ENCODE results near the gene NAAA.

NAAA gene

DNA sequence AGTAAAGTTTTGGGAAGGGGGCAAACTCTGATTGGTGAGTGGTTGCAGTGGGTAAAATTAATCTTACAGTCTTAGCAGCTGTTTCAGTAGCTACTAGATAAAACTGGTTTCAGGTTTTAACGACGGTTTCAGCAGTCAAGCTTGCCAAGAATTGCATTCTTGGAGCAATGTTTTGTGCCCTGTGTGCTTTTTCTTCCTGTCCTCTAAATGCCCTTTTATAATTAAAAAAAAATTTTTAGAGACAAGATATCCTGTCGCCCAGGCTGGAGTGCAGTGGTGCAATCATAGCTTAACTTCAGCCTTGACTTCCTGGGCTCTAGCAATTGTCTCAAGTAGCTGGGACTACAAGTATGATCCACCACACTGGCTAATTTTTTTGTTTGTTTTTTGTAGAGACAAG lies 32.3 kb downstream of the NAAA start:
- Histone ChIP-seq H3K27ac (ENCODE audit: low read length) (no peak overlapping the region), H3K79me2 (ENCODE audit: low read length) (no peaks in the 10 kb centered on the region), H4K20me1 (ENCODE audit: insufficient read depth, low read length) (no peaks in the 10 kb centered on the region), H3K36me3 (replicated peaks; ENCODE audit: low read depth, low read length) (peaks cover 7% of the 10 kb centered on the region), H3K4me1 (ENCODE audit: low read length) (no peaks in the 10 kb centered on the region), H3K27me3 (ENCODE audit: low read depth, low read length) (no peaks in the 10 kb centered on the region), H3K4me2 (ENCODE audit: low read length) (no peak overlapping the region), H3K9me3 (ENCODE audit: insufficient read depth, low read length) (no peaks in the 10 kb centered on the region), H3K9ac (ENCODE audit: low read length) (no peak overlapping the region), H2AFZ (ENCODE audit: low read depth, low read length) (no peak overlapping the region), H3K4me3 (ENCODE audit: low read length) (no peak overlapping the region)
- TF ChIP-seq, protein P1, sequence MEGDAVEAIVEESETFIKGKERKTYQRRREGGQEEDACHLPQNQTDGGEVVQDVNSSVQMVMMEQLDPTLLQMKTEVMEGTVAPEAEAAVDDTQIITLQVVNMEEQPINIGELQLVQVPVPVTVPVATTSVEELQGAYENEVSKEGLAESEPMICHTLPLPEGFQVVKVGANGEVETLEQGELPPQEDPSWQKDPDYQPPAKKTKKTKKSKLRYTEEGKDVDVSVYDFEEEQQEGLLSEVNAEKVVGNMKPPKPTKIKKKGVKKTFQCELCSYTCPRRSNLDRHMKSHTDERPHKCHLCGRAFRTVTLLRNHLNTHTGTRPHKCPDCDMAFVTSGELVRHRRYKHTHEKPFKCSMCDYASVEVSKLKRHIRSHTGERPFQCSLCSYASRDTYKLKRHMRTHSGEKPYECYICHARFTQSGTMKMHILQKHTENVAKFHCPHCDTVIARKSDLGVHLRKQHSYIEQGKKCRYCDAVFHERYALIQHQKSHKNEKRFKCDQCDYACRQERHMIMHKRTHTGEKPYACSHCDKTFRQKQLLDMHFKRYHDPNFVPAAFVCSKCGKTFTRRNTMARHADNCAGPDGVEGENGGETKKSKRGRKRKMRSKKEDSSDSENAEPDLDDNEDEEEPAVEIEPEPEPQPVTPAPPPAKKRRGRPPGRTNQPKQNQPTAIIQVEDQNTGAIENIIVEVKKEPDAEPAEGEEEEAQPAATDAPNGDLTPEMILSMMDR (IDR thresholded peaks at IDR 0.05; ENCODE audit: low read depth, low read length), result no peak
- TF ChIP-seq EZH2phosphoT487 (IDR thresholded peaks at IDR 0.05; ENCODE audit: low read depth), result no peak

DNA sequence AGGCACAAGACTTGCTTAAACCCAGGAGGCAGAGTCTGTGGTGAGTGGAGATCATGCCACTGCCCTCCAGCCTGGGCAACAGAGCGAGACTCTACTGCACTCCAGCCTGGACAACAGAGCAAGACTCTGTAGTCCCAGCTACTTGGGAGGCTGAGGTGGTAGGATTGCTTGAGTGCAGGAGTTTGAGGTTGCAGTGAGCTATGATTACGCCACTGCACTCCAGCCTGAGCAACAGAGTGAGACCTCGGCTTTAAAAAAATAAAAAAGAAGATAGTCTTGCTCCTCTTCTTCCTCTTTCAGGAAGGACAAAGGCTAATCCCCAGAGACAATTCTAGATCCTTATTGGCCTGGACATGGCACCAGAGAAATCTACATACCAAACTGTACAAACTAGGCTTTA lies 32.8 kb downstream of the NAAA start:
- Histone ChIP-seq H3K4me2 (ENCODE audit: low read length) (no peak overlapping the region), H2AFZ (ENCODE audit: low read depth, low read length) (no peak overlapping the region)

DNA sequence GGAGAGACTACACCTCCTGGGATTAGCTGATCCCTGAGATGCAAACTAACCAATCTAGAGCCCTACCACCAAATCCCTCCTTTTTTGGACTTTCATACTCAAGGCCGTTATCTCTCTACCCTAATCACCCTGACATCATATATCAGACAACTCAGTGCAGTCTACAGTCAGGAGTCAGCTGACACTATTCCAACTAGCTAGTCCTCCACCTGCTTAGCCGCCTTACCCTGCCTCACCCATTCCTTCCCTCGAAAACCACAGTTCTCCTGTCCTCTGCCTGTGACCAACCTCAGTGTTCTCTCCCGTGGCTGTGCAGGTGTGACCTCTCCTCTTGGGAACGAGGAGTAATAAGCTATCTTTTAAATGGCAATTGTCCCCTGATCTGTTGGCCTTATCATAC lies 36.7 kb downstream of the NAAA start:
- H4K20me1 ChIP-seq (ENCODE audit: insufficient read depth, low read length), result no peaks in the 10 kb centered on the region
- H3K79me2 ChIP-seq (ENCODE audit: low read length), result no peaks in the 10 kb centered on the region
- no peak overlapping the region for H3K27ac ChIP-seq (ENCODE audit: low read length)
- H3K36me3 ChIP-seq (replicated peaks; ENCODE audit: low read depth, low read length), result no peaks in the 10 kb centered on the region
- peaks cover 16% of the 10 kb centered on the region for H3K27me3 ChIP-seq (ENCODE audit: low read depth, low read length)
- H3K9me3 ChIP-seq (ENCODE audit: insufficient read depth, low read length), result no peaks in the 10 kb centered on the region
- peaks cover 11% of the 10 kb centered on the region for H3K4me1 ChIP-seq (ENCODE audit: low read length)
- no peak overlapping the region for H3K4me3 ChIP-seq (ENCODE audit: low read length)
- no peak overlapping the region for H3K4me2 ChIP-seq (ENCODE audit: low read length)
- TF ChIP-seq EZH2phosphoT487 (IDR thresholded peaks at IDR 0.05; ENCODE audit: low read depth), result no peak
- TF ChIP-seq, protein P1 (IDR thresholded peaks at IDR 0.05; ENCODE audit: low read depth, low read length), result no peak
- no peak overlapping the region for H2AFZ ChIP-seq (ENCODE audit: low read depth, low read length)
- H3K9ac ChIP-seq (ENCODE audit: low read length), result no peak overlapping the region

More for the DNA sequence above, 32.8 kb downstream of the NAAA start:
- Histone ChIP-seq H3K4me1 (ENCODE audit: low read length) (no peaks in the 10 kb centered on the region), H3K9me3 (ENCODE audit: insufficient read depth, low read length) (no peaks in the 10 kb centered on the region), H3K9ac (ENCODE audit: low read length) (no peak overlapping the region), H4K20me1 (ENCODE audit: insufficient read depth, low read length) (no peaks in the 10 kb centered on the region), H3K79me2 (ENCODE audit: low read length) (no peaks in the 10 kb centered on the region), H3K4me3 (ENCODE audit: low read length) (no peak overlapping the region), H3K27ac (ENCODE audit: low read length) (no peak overlapping the region), H3K36me3 (replicated peaks; ENCODE audit: low read depth, low read length) (peaks cover 7% of the 10 kb centered on the region), H3K27me3 (ENCODE audit: low read depth, low read length) (no peaks in the 10 kb centered on the region)
- TF ChIP-seq, protein P1 (IDR thresholded peaks at IDR 0.05; ENCODE audit: low read depth, low read length), result no peak
- no peak for TF ChIP-seq EZH2phosphoT487 (IDR thresholded peaks at IDR 0.05; ENCODE audit: low read depth)

DNA sequence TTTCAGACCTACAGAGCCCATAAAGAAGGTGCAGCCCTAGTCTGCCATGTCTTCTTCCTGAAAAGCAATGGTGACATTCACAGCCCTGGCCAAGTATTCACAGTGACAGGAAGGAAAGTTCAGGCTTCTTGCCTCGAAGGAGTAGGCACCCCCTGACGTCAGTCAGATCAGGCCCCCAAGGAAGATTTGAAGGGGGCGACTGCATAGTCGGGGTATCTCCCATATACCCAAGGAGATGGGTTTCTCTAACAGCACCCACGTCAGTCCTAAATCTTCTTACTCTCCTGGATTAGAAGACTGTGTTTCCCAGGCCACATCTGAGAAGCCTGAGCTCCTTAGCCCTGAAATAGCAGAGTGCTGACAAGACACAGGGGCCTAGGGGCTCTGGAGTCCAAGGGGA lies 38.5 kb downstream of the NAAA start, which contains the start of gene PPEF2:
TSS of gene PPEF2 (minus strand) at position 101 of the 400 bp plus-strand sequence. CDS start 6,127 bp downstream, outside the sequence.
- Histone ChIP-seq H4K20me1 (ENCODE audit: insufficient read depth, low read length) (no peaks in the 10 kb centered on the region), H3K9ac (ENCODE audit: low read length) (peak within 1 kb of the TSS; percentile 5; the same call in 1 of the 2 replicates), H2AFZ (ENCODE audit: low read depth, low read length) (no peak within 1 kb of the TSS), H3K27me3 (ENCODE audit: low read depth, low read length) (peaks cover 17% of the 10 kb centered on the region), H3K4me1 (ENCODE audit: low read length) (peaks cover 11% of the 10 kb centered on the region), H3K4me3 (ENCODE audit: low read length) (peak within 1 kb of the TSS; percentile 61), H3K36me3 (replicated peaks; ENCODE audit: low read depth, low read length) (no peaks in the 10 kb centered on the region), H3K4me2 (ENCODE audit: low read length) (peak within 1 kb of the TSS; percentile 78), H3K27ac (ENCODE audit: low read length) (no peak within 1 kb of the TSS), H3K9me3 (ENCODE audit: insufficient read depth, low read length) (no peaks in the 10 kb centered on the region), H3K79me2 (ENCODE audit: low read length) (no peaks in the 10 kb centered on the region)
- TF ChIP-seq EZH2phosphoT487 (IDR thresholded peaks at IDR 0.05; ENCODE audit: low read depth), result no peak
- TF ChIP-seq, protein P1 (IDR thresholded peaks at IDR 0.05; ENCODE audit: low read depth, low read length), result no peak
